Fibroblast of lung (primary cell): ENCODE results near the gene COP1.

Source experiments
- CTCF ChIP-seq, 2 donors: IDR thresholded peaks in 1 of 2; conservative IDR thresholded peaks in 1 of 2; 1 replicate in 1 of 2; 2 replicates in 1 of 2; pipeline ENCODE4 v1.5.1; 2011 to 2012; ENCODE audit warnings: low read length in 2 of 2, control low read depth in 1 of 2, inconsistent platforms in 1 of 2, low read depth in 1 of 2, mild to moderate bottlenecking in 1 of 2
- EZH2 ChIP-seq: IDR thresholded peaks from 2 replicates; pipeline ENCODE4 v1.5.1; 2012; ENCODE audit warnings: low read length, control low read depth, mild to moderate bottlenecking; ENCODE audit errors: missing control alignments

GRCh38 chr1:176122282-176122681 is 84.8 kb downstream of the COP1 start:
- TF ChIP-seq CTCF (conservative IDR thresholded peaks at IDR 0.05 in 1 of 2, IDR thresholded peaks at IDR 0.05 in 1 of 2; ENCODE audit: low read depth in 1 of 2, low read length in 2 of 2) (no peak), EZH2 (no peak)
